Measurements from ENCODE around the gene CCNY.

The CCNY gene

DNA sequence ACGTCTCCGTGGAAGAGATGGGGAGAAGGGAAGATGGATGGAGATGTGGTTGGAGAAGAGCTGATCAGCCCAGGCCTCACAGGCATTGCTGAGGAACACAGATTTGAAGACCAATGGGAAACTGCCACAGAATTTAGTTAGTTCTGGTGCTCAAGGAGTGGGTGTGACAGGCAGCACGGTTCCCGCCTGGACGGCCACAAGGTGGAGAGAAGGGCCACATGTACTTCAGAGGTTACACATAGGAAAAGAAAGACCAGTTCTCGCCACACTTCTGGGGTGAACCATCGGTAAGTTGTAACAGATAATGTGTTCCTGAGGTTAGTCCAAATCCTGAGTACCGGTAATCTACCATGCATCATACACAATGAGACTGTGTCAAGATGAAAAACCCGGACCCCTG is 239.3 kb downstream of the CCNY start:
- no peak for DNase-seq (ENCODE audit: low read depth in 2 of 3, low spot score in 2 of 3)

DNA sequence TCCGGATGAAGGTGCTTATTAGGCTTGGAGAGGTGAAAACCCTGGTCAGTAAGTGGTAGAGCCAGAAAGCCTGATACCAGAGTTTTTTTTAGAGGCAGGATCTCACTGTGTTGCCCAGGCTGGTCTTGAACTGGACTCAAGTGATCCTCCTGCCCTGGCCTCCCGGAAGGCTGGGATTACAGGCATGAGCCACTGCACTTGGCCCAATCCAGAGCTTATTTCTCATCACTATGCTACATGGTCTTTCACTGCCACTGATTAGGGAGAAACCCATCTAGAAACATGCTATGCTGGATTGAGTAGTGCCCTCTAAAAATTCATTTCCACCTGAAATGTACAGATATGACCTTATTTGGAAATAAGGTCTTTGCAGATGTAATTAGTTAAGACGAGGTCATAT is 240.4 kb downstream of the CCNY start:
- DNase-seq (ENCODE audit: low read depth in 2 of 3, low spot score in 2 of 3): no peak

DNA sequence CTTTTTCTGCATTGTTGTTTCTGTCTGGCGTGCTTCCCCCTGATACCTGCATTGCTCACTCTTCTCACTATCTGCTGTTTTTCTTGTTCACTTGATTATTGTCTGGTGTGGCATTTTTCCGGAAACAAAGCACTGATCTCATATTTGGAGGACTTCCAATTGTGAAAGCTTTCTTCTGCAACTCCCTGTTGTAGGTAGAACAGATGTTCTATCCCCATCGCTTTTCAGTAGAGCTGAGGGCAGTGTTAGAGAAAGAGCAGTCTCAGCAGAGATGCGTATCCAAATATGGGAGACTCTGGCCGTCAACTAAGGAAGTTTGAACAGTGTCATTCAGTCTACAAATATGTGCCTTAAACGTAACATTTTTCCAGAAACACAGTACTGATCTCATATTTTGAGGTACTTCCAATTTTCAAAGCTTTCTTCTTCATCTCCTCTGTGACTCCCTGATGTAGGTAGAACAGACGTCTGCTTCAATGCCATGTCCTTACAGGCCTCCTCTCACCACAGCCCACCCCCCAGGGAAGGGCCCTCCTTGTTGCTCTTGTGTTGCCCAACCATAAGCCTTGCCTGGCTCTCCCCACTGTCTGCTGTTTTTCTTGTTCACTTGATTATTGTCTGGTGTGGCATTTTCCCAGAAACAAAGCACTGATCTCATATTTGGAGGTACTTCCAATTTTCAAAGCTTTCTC is 241.8 kb downstream of the CCNY start:
- no peak for DNase-seq (ENCODE audit: low read depth in 2 of 3, low spot score in 2 of 3)

DNA sequence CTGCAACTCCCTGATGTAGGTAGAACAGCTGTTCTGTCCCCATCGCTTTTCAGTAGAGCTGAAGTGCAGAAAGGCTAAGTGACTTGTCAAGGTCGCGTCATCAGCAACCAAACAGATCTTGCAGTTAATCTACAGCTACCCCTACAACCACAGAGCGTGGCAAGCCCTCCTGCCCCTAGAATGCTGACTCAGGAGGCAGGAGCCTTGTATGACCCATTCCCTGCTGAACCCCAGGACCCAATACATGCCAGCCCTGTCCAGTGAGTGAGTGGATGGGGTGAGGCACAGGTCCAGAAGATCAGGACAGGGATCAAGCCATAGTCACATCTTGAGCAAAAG is 242.3 kb downstream of the CCNY start:
- DNase-seq (ENCODE audit: low read depth in 2 of 3, low spot score in 2 of 3): no peak

DNA sequence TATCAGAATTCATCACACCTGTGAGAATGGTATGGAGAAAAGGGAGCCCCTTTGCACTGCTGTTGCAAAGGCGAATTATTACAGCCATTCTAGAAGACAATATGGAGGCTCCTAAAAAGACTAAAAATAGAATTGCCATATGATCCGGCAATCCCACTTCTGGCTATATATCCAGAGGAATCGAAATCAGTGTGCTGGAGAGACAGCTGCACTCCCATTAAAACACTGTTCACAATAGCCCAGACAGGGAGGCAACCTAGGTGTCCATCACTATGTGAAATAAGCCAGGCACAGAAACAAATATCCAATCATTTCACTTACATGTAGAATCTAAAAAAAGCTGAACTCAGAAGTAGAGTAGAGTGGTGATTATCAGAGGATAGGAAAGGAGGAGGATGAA is 242.8 kb downstream of the CCNY start:
- DNase-seq (ENCODE audit: low read depth in 2 of 3, low spot score in 2 of 3): no peak

DNA sequence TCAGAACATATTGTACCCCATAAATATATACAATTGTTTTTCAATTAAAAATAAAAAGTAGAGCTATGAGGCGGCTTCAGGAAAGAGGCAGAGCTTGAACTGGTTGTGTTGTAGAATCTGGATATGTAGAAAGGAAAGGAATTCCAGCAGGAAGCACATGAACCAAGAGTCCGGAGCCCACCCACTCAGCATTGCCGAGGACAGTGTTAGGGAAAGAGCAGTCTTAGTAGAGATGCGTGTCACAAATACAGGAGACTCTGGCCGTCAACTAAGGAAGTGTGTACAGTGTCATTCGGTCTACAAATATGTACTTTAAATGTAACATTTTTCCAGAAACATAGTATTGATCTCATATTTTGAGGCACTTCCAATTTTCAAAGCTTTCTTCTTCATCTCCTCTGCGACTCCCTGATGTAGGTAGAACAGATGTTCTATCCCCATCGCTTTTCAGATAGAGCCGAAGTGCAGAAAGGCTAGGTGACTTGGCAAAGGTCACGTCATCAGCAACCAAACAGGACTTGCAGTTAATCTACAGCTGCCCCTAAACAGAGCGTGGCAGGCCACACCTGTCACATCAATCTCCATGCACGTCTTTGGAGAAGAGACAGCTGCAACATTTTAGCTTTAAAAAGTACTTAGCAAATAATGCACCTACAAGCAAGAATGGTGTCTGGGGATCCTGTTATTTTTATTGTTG is 243.6 kb downstream of the CCNY start:
- DNase-seq (ENCODE audit: low read depth in 2 of 3, low spot score in 2 of 3): no peak

DNA sequence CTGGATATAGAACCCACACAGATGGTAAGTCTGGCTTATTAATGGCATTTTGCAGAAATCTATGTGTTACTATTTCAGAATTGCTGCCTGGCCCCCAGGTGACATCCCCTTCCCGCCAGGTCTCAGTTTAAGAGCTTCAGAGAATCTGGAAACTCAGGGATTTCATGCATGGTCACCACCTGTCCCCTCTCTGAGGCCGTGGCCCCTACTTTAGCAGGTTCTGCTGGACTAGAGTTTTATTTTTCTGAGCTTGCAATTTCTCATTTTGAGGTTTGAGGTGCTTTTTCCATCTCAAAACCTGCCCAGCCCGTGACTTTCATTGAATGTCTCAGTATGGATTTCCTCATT is 244.1 kb downstream of the CCNY start:
- DNase-seq (ENCODE audit: low read depth in 2 of 3, low spot score in 2 of 3): no peak

DNA sequence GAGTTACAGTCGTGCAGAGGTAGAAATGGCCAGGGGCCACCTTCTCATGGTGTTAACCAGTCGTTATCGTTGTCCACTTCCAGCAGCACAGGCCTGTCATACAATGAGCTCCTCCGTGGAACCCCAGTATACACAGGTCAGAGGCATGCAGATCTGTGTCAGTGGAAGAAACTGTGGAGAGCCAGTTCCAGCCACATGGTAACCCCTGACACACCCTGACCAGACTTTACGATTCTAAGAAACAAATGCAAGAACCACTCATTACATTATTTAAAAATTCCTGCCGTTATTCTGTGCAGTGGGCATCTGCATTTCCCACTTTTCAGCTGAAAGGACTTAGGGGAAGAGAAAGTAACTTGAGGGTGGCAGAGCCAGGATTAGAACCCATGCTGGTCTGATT is 245.3 kb downstream of the CCNY start:
- no peak for DNase-seq (ENCODE audit: low read depth in 2 of 3, low spot score in 2 of 3)

DNA sequence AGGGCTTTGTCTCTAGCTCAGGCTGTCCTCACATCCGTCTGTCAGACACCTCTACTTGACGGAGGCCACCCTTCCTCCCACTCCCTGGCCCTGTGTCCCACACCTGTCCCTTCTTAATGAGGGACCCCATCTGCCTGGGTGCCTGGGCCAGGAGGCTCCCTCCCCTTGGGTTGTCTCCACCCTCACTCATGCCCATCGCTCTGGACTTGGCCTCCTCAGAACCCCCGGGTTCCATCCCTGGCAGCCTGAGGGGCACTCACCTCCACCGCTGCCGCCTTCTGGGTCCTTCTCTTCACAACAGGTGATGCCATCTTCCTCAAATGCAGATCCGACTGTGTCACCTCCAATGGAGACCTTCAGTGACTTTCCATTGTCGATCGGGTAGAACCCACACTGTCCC is 248.6 kb downstream of the CCNY start:
- no peak for DNase-seq (ENCODE audit: low read depth in 2 of 3, low spot score in 2 of 3)

DNA sequence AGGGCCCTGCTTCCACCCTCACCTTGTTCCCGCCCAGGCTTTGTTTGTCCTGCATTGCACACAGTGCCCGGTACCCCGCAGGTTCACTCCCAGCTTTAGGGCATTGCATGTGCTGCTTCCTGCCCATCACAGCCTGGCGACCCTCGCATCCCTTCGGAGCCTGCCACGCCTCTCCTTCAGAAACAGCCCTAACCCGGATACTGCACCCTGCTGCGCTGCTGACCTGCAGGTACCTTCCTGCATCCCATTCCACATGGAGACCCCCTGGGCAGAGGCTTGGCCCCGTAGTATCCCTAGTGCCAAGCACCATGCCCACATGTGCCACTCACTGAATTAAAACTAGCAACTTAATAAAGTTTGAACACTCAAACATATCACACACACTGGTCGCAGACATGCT is 249.0 kb downstream of the CCNY start:
- DNase-seq (ENCODE audit: low read depth in 2 of 3, low spot score in 2 of 3): no peak

DNA sequence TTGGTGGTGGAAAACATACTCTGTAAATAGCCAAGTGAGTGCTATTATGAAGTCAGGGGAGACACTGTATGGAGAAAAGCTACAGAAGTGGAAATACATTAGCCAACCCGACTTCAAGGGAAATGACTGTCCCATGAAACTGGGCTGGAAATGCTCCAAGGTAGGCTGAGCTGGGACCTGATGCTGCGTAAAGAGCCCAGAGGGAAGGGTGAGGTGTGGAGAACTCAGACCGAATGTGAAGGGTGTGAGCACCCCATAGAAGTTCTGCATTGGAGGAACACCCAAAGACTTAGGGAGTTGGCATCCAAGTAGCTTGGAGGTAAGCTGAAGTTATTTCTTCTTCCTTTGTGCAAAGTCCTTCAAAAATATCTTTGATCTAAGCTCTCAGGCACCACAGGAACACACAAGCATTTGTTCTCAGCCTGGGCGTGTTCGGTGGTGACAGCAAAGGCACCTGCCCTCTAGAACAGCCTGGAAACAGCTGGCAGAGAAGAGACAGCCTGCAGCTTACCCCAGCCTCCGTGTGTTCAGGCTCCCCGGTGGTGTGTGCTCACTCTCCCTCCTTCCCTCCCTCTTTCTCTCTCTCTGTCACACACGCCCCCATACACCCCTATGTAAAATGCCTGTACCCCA is 249.7 kb downstream of the CCNY start:
- no peak for DNase-seq (ENCODE audit: low read depth in 2 of 3, low spot score in 2 of 3)

DNA sequence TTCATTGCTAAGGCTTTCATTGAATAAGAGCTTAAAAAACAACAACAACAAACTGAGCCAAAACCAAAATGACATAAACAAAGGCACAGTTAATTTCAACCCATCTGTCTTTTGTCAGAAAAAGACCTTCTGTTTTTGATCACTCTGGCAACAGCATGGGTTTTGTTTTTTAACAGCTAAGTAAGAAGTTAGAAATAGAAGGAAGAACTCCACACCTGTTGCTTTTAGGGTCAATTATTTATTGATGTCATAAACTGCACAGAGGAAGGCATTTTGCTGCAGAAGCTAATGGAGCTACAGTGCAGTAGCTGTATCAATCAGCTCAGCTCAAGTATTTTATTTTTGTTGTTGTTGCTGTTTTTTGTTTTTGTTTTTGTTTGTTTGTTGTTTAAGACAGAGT is 252.5 kb downstream of the CCNY start:
- DNase-seq (ENCODE audit: low read depth in 2 of 3, low spot score in 2 of 3): no peak

DNA sequence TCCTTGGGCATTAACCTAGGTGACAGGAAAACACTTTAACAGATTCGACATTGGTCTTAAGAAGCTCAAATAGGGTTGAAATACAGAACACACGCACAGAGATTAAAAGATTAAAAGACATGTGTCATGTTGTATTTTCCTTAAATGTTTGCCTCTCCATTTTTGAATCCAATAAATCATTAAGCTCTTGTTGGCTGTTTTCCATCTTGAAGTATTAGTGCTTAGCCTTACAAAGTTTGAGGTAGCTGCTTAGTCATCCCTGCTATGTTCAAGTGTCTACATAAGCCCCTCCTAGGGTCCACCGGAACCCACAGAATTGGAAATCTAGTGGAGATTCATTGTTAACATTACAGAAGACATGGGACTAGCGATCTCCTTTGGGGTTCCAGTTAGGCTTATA is 256.1 kb downstream of the CCNY start:
- DNase-seq (ENCODE audit: low read depth in 2 of 3, low spot score in 2 of 3): no peak

DNA sequence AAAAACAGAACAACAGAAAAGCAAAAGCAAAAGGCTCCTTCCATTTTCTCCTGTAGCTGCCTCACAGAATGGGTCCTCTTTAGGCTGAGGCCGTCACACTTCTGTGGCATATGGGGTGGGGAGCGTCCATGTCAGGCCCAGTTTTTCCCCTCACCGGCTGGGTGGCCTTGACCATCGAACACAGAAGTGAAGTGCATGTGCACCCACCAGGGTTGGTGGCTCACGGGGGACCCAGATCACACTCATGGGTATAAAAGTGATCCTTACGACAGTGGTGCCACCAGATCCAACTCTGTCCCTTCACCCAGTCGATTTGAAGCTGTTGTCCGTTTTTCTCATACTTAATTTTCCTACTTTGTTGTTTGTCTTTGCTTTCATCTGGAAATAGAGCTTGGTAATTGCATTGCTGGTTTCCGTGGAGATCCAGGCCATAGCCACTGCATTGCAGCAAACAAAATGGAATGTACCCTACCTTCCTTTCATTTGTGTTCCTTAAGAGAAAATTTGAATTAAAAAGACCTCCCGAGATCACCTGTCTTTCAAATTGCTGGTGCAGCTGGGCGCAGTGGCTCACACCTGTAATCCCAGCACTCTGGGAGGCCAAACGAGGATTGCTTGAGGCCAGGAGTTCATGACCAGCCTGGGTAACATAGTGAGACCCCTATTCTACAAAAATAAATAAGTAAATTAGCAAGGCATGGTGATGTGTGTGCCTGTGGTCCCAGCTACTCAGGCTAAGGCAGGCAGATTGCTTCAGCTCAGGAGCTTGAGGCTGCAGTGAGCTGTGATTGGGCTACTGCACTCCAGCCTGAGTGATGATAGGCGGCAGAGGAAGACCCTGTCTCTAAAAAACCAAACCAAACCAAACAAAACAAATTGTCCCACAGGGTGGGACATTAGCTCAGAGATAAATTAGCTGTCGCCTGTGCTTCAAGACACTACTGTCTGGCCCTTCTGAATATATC is 258.1 kb downstream of the CCNY start:
- no peak for DNase-seq (ENCODE audit: low read depth in 2 of 3, low spot score in 2 of 3)

DNA sequence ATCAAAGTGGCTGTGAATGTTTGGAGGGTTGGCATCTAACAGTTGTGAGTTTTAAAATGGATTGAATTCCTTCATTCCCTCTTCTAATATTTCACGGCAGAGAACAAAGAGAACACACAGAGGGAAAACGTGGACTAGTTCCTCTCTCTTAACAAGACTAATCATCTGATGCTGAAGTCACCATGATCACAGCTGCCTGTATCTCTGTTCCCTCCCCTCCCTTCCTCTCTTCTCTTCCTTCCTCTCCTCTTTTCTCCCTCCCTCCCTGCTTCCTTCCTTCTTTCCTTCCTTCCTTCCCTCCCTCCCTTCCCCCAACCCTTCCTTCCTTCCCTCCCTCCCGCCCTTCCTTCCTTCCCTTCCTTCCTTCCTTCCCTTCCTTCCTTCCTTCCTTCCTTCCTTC is 258.8 kb downstream of the CCNY start:
- no peak for DNase-seq (ENCODE audit: low read depth in 2 of 3, low spot score in 2 of 3)

DNA sequence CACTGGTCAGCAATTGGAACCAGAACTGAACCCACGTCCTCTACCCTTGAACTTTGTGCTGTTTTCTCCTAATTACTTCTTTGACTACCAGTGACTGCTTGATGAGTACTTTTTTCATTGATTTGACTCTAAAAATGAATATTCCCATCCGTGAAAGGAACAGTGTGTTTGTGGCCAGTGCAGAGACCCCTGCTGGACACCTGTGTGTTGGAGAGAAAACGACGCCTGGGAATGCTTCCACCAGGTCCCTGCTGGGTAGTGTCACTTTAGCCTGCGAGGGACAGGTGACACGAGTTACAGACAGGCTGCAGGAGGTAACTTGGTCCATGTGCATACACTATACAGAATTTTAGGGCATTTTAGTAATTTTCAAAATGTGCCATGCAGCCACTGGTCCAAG is 262.1 kb downstream of the CCNY start:
- no peak for DNase-seq (ENCODE audit: low read depth in 2 of 3, low spot score in 2 of 3)

DNA sequence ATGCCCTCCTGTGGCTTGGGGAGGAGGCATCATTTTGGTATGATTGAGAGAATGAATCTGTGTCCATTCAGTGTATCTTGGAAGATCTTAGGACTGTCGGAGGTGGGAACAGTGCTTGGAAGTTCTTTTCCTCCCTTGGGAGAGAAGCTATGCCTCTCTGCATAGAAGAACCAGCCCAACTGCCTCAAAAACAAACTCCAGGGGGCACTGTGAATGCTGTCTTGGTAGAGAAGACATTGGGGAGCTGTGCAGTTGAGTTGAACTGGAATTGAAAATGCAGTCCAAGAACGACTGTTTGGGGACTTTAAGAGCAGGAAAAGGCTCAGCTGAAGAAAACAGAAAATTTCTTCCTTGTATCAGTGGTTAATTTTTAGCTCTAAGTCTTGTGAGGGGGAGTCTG is 263.9 kb downstream of the CCNY start:
- DNase-seq (ENCODE audit: low read depth in 2 of 3, low spot score in 2 of 3): no peak

DNA sequence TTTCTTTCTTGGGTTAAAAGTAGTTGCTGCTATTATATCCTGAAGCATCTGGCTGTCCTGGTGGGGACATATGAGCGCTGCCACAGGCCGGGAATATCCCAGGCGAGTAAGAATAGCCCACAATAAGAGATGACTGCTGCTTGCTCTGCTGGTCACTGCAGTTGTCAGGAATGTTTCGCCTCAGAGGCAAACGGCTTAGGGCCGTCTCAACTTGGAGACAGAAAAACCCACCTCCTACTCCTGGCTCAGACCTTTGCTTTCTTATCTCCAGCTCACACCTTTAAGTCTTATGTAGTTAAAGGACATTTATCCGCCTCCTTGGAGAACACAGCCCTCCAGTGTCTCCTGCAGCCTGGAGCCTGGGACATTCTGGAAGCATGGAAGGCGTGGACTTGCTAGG is 268.9 kb downstream of the CCNY start, which contains the start of gene GJD4:
Gene GJD4 (plus strand): TSS at position 151 of the 400 bp plus-strand sequence. CDS start 227 bp downstream, at position 378.
- DNase-seq (ENCODE audit: low read depth in 2 of 3, low spot score in 2 of 3): no peak

DNA sequence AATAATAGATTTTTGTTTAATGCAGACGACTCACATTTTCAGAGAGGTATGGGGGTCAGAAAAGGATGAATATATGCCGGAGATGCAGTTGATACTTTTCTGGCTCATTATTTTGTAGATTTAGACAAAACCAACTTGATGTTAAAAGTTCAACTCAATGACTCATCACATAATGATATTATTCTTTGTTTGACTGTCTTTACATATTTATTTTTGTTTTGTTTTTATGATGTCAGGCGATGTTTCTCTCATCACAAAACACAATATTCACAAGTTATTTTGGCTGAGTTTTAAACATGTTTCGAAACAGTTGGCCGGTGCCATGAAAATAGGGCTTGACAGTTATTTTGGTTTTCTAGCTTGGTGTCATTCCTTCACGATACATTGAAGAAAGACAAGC is 270.1 kb downstream of the CCNY start:
- DNase-seq (ENCODE audit: low read depth in 2 of 3, low spot score in 2 of 3): no peak

DNA sequence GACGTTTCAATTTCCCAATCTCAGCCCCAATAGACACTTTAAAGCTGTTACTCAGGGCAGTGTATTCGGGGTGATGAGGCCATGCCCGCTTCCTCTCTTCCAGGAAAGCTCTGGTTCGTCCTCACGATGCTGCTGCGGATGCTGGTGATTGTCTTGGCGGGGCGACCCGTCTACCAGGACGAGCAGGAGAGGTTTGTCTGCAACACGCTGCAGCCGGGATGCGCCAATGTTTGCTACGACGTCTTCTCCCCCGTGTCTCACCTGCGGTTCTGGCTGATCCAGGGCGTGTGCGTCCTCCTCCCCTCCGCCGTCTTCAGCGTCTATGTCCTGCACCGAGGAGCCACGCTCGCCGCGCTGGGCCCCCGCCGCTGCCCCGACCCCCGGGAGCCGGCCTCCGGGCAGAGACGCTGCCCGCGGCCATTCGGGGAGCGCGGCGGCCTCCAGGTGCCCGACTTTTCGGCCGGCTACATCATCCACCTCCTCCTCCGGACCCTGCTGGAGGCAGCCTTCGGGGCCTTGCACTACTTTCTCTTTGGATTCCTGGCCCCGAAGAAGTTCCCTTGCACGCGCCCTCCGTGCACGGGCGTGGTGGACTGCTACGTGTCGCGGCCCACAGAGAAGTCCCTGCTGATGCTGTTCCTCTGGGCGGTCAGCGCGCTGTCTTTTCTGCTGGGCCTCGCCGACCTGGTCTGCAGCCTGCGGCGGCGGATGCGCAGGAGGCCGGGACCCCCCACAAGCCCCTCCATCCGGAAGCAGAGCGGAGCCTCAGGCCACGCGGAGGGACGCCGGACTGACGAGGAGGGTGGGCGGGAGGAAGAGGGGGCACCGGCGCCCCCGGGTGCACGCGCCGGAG is 271.4 kb downstream of the CCNY start:
- DNase-seq (ENCODE audit: low read depth in 2 of 3, low spot score in 2 of 3): no peak

DNA sequence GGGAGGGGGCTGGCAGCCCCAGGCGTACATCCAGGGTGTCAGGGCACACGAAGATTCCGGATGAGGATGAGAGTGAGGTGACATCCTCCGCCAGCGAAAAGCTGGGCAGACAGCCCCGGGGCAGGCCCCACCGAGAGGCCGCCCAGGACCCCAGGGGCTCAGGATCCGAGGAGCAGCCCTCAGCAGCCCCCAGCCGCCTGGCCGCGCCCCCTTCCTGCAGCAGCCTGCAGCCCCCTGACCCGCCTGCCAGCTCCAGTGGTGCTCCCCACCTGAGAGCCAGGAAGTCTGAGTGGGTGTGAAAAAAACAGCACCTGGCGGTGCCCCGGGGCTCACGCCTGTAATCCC is 272.0 kb downstream of the CCNY start:
- DNase-seq (ENCODE audit: low read depth in 2 of 3, low spot score in 2 of 3): no peak

All from activated CD8-positive, alpha-beta memory T cell treated with anti-CD3 and anti-CD28 coated beads for 48 hours (primary cell).